K562 (cell line): ENCODE results near the gene NCAM2. TPM values are rescaled to one million over a fixed set of nuclear protein-coding genes. Genes with fewer than 3 reads are reported as not detected.

ENCODE experiments used
- ATAC-seq: fragments of 200-7000 bp; cut with Tn5 transposase; 3 replicates; pipeline ENCODE4 v1.9.1; 2020; ENCODE audit warnings: moderate library complexity
- BruUV-seq: library from RNA; stranded (reverse); fragments of 400-500 nt; replicated peaks from 2 replicates; lab custom pipeline; 2021; lab: Mats Ljungman, UMichigan
- CTCF ChIA-PET: fragments of 300-600 bp; formaldehyde crosslinking; extraction: SDS; loops from one replicate; lab custom pipeline; 2021; ENCODE audit warnings: low intra/inter-chr PET ratio; lab: Yijun Ruan, JAX
- POLR2A ChIA-PET: fragments of 300-600, 350-650 bp; sonication (Branson Sonifier 250); formaldehyde crosslinking; extraction: SDS; loops from one replicate; lab custom pipeline; 2021; ENCODE audit warnings: antibody characterized with exemption, inconsistent platforms; lab: Yijun Ruan, JAX
- DNase-seq, 4 experiments: peaks; one replicate each; pipeline versions ENCODE4 v3.0.0 to v3.0.0-alpha.2; 2011 to 2018; ENCODE audit warnings: low spot score in 3 of 4, mixed read lengths in 3 of 4; ENCODE audit errors: extremely low read depth in 1 of 4
- FAIRE-seq: peaks from 2 replicates; lab custom pipeline; 2011; peaks lifted over from hg19 to GRCh38; lab: Jason Lieb, UNC
- H2AFZ ChIP-seq: 2 replicates; pipeline ENCODE4 v1.6.0; 2011; ENCODE audit warnings: low read depth, low read length, control low read depth, inconsistent platforms
- H3K27ac ChIP-seq: fragments of 200-600 bp; 3 replicates; pipeline ENCODE4 v1.8.0; 2011; ENCODE audit warnings: low read depth, mild to moderate bottlenecking, control low read depth, inconsistent platforms, low read length, moderate library complexity, mixed read lengths; ENCODE audit errors: extremely low read depth
- H3K27me3 ChIP-seq, 2 experiments: fragments of 300-600 bp in 1 of 2; 2 replicates in 1 of 2; 3 replicates in 1 of 2; pipeline versions ENCODE4 v1.6.0 to v1.8.0; 2011; ENCODE audit warnings: inconsistent platforms in 2 of 2, low read length in 2 of 2, mild to moderate bottlenecking in 1 of 2, mixed read lengths in 1 of 2, moderate library complexity in 1 of 2; ENCODE audit not compliant: control insufficient read depth in 2 of 2, insufficient read depth in 2 of 2
- H3K36me3 ChIP-seq: fragments of 300-600 bp; 3 replicates; pipeline ENCODE4 v1.8.0; 2011; ENCODE audit warnings: mild to moderate bottlenecking, low read length, inconsistent platforms; ENCODE audit not compliant: control insufficient read depth, insufficient read depth
- H3K4me1 ChIP-seq, 2 experiments: fragments of 200-600 bp in 1 of 2; replicated peaks in 1 of 2; 2 replicates in 1 of 2; 3 replicates in 1 of 2; pipeline versions ENCODE4 v1.5.1 to v1.8.0; 2011; ENCODE audit warnings: inconsistent platforms in 2 of 2, low read length in 2 of 2, mild to moderate bottlenecking in 1 of 2, mixed read lengths in 1 of 2, moderate library complexity in 1 of 2; ENCODE audit not compliant: control insufficient read depth in 2 of 2, insufficient read depth in 2 of 2
- H3K4me2 ChIP-seq: 2 replicates; pipeline ENCODE4 v1.6.1; 2011; ENCODE audit warnings: low read length, control low read depth, inconsistent platforms, mixed read lengths; ENCODE audit not compliant: insufficient read depth
- H3K4me3 ChIP-seq: fragments of 200-600 bp; sonication (generic), shearing (Covaris generic); 2 replicates; pipeline ENCODE4 v1.5.1; 2016; ENCODE audit warnings: control low read depth, inconsistent platforms
- H3K79me2 ChIP-seq: fragments of 200-600 bp; 3 replicates; pipeline ENCODE4 v1.8.0; 2011; ENCODE audit warnings: low read length, inconsistent platforms; ENCODE audit not compliant: control insufficient read depth, insufficient read depth
- H3K9ac ChIP-seq, 2 experiments: 2 replicates each; pipeline versions ENCODE4 v1.6.0 to v1.6.1; 2011; ENCODE audit warnings: low read depth in 2 of 2, low read length in 2 of 2, control low read depth in 1 of 2, inconsistent platforms in 1 of 2, mild to moderate bottlenecking in 1 of 2, mixed read lengths in 1 of 2; ENCODE audit not compliant: insufficient read depth in 1 of 2
- H3K9me1 ChIP-seq: one replicate; pipeline ENCODE4 v1.6.0; 2011; ENCODE audit warnings: inconsistent platforms, mild to moderate bottlenecking, low read length, moderate library complexity; ENCODE audit not compliant: control insufficient read depth, insufficient read depth
- H3K9me3 ChIP-seq: replicated peaks from 2 replicates; pipeline ENCODE4 v1.5.1; 2011; ENCODE audit warnings: low read depth, low read length, inconsistent platforms; ENCODE audit not compliant: control insufficient read depth, insufficient read depth
- H4K20me1 ChIP-seq: replicated peaks from 2 replicates; pipeline ENCODE4 v1.6.1; 2011; ENCODE audit warnings: low read length, inconsistent platforms, mixed read lengths; ENCODE audit not compliant: control insufficient read depth, insufficient read depth
- C11orf30 ChIP-seq: fragments of 450-650 bp; IDR thresholded peaks from 2 replicates; pipeline ENCODE4 v1.6.1; 2016; ENCODE audit warnings: low read depth, mild to moderate bottlenecking
- CBX2 ChIP-seq: fragments of 200-600 bp; sonication (generic); IDR thresholded peaks from one replicate; pipeline ENCODE4 v1.6.1; 2012; ENCODE audit warnings: mild to moderate bottlenecking, low read length, inconsistent platforms; ENCODE audit not compliant: insufficient read depth, poor library complexity, severe bottlenecking
- FOXP1 ChIP-seq: sonication (generic); formaldehyde crosslinking; IDR thresholded peaks from 2 replicates; pipeline ENCODE4 v1.8.0; 2022; ENCODE audit warnings: mild to moderate bottlenecking, missing genetic modification reagents
- HOXB6 ChIP-seq: fragments of 250-450 bp; sonication (Bioruptor Pico); IDR thresholded peaks from 2 replicates; pipeline ENCODE4 v1.5.1; 2022; ENCODE audit warnings: mild to moderate bottlenecking, borderline replicate concordance
- POLR2G ChIP-seq: fragments of 200-400 bp; formaldehyde crosslinking; IDR thresholded peaks from 2 replicates; pipeline ENCODE4 v1.6.1; 2017; ENCODE audit warnings: low read depth, mild to moderate bottlenecking, antibody characterized with exemption, low read length, moderate library complexity
- RB1 ChIP-seq: fragments of 450-650 bp; IDR thresholded peaks from 2 replicates; pipeline ENCODE4 v1.6.1; 2017; ENCODE audit warnings: low read depth, mild to moderate bottlenecking
- RBM22 ChIP-seq: fragments of 200-400 bp; formaldehyde crosslinking; IDR thresholded peaks from 2 replicates; pipeline ENCODE4 v1.6.1; 2018; ENCODE audit warnings: low read length, low read depth; ENCODE audit not compliant: poor library complexity, severe bottlenecking
- TCF7L2 ChIP-seq: fragments of 150-350 bp; IDR thresholded peaks from 2 replicates; pipeline ENCODE4 v1.6.1; 2016; ENCODE audit warnings: low read depth, mild to moderate bottlenecking, low read length, moderate library complexity
- TFAP4 ChIP-seq: sonication (generic); formaldehyde crosslinking; IDR thresholded peaks from 2 replicates; pipeline ENCODE4 v1.8.0; 2022; ENCODE audit warnings: missing genetic modification reagents, mild to moderate bottlenecking, moderate library complexity, borderline replicate concordance
- ZNF347 ChIP-seq: fragments of 450-650 bp; formaldehyde crosslinking; IDR thresholded peaks from 2 replicates; pipeline ENCODE4 v1.4.0; 2020; ENCODE audit warnings: low read depth, mild to moderate bottlenecking, moderate library complexity
- WGBS: fragments of 100-300 bp; shearing (Covaris generic); methylation state at CpG from one replicate; pipeline ENCODE4 v1.1.6; 2016; ENCODE audit warnings: low coverage, mixed read lengths; ENCODE audit not compliant: insufficient coverage; ENCODE audit errors: missing lambda C conversion rate; 5-methylcytosine and 5-hydroxymethylcytosine counted together
- in situ Hi-C: fragments of 300-500 bp; cut with MboI; formaldehyde crosslinking; loops from 4 replicates; pipeline ENCODE4 v1.15.0; 2018; ENCODE audit warnings: inconsistent platforms, mixed read lengths
- intact Hi-C: fragments of 100-400 bp; cut with micrococcal nuclease; formaldehyde crosslinking; loops from 2 replicates; pipeline ENCODE4 v1.14.2; 2022
- polyA plus RNA-seq, 8 experiments: library from polyadenylated mRNA; depleted of rRNA in 4 of 8; stranded (reverse) in 5 of 8; unstranded in 3 of 8; fragments of >200 nt; fragmentation: Nextera tagmentation in 2 of 8; fragmentation: Illumina TruSeq in 1 of 8; extraction: Ambion mirVana in 2 of 8; extraction: Trizol in 1 of 8; gene quantifications; 2 replicates each; pipeline versions ENCODE4 v1.2.1 to v1.2.3, GENCODE V29; 2011 to 2014; ENCODE audit warnings: inconsistent platforms in 1 of 8, missing spikeins in 1 of 8
- total RNA-seq, 7 experiments: library from RNA; depleted of rRNA in 6 of 7; stranded (reverse); fragments of >200 nt in 6 of 7; fragmentation: Illumina TruSeq in 2 of 7; extraction: Trizol in 2 of 7; gene quantifications; 2 replicates each; pipeline versions ENCODE4 v1.2.1 to v1.2.3, GENCODE V29; 2011 to 2021; ENCODE audit warnings: low replicate concordance in 1 of 7
- TF ChIP-seq, protein P1 (sequence below): fragments of 250-450 bp; sonication (Bioruptor Pico); IDR thresholded peaks from 2 replicates; pipeline ENCODE4 v1.6.1; 2021; ENCODE audit warnings: mild to moderate bottlenecking

Gene NCAM2
- total and polyA plus RNA-seq, 9 of the 15 experiments (the other 6 are each of a cell fraction or from before 2014, with no cell fraction given): 14.0 to 58.2 (median 27.8) TPM

DNA sequence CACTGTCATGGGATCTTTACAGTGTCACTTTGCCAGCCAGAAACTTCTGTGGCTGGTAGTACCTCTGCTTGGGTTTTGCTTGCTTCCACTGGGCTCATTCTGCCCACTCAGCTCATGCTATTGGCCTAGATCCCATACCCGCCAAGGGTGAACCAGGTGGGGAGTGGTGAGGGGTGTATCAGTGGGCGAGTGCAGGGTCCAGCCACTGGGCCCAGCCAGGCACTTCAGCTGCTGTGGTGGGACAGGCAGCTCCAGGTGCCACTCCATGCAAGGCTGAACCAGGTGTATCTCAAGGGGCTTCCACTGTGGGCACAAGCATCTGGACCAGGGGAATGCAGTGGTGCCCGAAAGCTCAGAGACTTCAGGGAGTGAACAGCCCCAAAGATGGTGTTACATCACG is 398.2 kb downstream of the NCAM2 start:
- Histone ChIP-seq H3K9me3 (peaks cover 2% of the 10 kb centered on the region), H3K79me2 (no peaks in the 10 kb centered on the region), H3K4me1 (no peaks in the 10 kb centered on the region), H3K27ac (no peak overlapping the region), H4K20me1 (no peaks in the 10 kb centered on the region), H3K4me2 (no peak overlapping the region), H2AFZ (no peak overlapping the region), H3K27me3 (no peaks in the 10 kb centered on the region), H3K36me3 (no peaks in the 10 kb centered on the region), H3K9me1 (no peaks in the 10 kb centered on the region), H3K9ac (no peak overlapping the region), H3K4me3 (no peak overlapping the region)
- TF ChIP-seq ZNF347 (CRISPR knock-in tag) (no peak), TCF7L2 (no peak), RB1 (no peak), HOXB6 (CRISPR knock-in tag) (no peak), RBM22 (peak; percentile 42)
- in situ Hi-C loops: no loop called here
- DNase-seq: no peak
- ATAC-seq: no peak
- WGBS: 90% methylated on average over 4 of the region's 4 CpGs
- POLR2A ChIA-PET: interaction anchor here (0.6 kb wide), 1 partner anchor 19 kb away, joined by 3 read pairs; no protein-coding TSS in a partner anchor
- intact Hi-C loops: no loop called here
- no TSS peak for BruUV-seq
- no peak for FAIRE-seq
- CTCF ChIA-PET: no interaction called here

GRCh38 chr21:21397464-21397863 is 399.3 kb downstream of the NCAM2 start:
- ATAC-seq (no peak), FAIRE-seq (no peak), DNase-seq (no peak)
- no TSS peak for BruUV-seq
- POLR2A ChIA-PET: no interaction called here
- no peak overlapping the region for H3K9ac ChIP-seq
- no peak overlapping the region for H3K27ac ChIP-seq
- in situ Hi-C loops: no loop called here
- H2AFZ ChIP-seq: no peak overlapping the region
- CTCF ChIA-PET: no interaction called here
- no peaks in the 10 kb centered on the region for H4K20me1 ChIP-seq
- no peak overlapping the region for H3K4me2 ChIP-seq
- H3K27me3 ChIP-seq: no peaks in the 10 kb centered on the region
- 89% methylated on average over 3 of the region's 7 CpGs for WGBS
- no peaks in the 10 kb centered on the region for H3K36me3 ChIP-seq
- no peaks in the 10 kb centered on the region for H3K4me1 ChIP-seq
- H3K9me1 ChIP-seq: no peaks in the 10 kb centered on the region
- intact Hi-C loops: no loop called here
- no peak overlapping the region for H3K4me3 ChIP-seq
- no peaks in the 10 kb centered on the region for H3K79me2 ChIP-seq
- H3K9me3 ChIP-seq: peaks cover 5% of the 10 kb centered on the region
- TF ChIP-seq, protein P1, sequence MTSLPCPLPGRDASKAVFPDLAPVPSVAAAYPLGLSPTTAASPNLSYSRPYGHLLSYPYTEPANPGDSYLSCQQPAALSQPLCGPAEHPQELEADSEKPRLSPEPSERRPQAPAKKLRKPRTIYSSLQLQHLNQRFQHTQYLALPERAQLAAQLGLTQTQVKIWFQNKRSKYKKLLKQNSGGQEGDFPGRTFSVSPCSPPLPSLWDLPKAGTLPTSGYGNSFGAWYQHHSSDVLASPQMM (CRISPR knock-in tag): no peak
- TF ChIP-seq RBM22 (peak; percentile 69), CBX2 (no peak), TFAP4 (CRISPR knock-in tag) (no peak), FOXP1 (CRISPR knock-in tag) (no peak), C11orf30 (no peak), POLR2G (peak; percentile 55; the same call in 1 of the 2 replicates)
